ENCODE data around the gene KCNT1.

KCNT1 gene

GRCh38 chr9:135840539-135840938 is 138.6 kb downstream of the KCNT1 start:
- ATAC-seq: no peak

More at GRCh38 chr9:135840539-135840938, 138.6 kb downstream of the KCNT1 start:
- Mint-ChIP-seq H3K36me3 (peaks cover 14% of the 10 kb centered on the region), H3K4me3 (no peak overlapping the region), H3K27ac (no peak overlapping the region), H3K9me3 (peaks cover 10% of the 10 kb centered on the region), H3K4me1 (peaks cover 16% of the 10 kb centered on the region)
- no peak for DNase-seq (ENCODE audit: low spot score in 2 of 2)
